Keratinocyte (primary cell): ENCODE results near the gene ERBB4. TPM values are rescaled to one million over a fixed set of nuclear protein-coding genes. Genes with fewer than 3 reads are reported as not detected.

Source experiments
- DNase-seq: peaks from one replicate; pipeline ENCODE4 v3.0.0-alpha.2; 2011; ENCODE audit warnings: low read depth, missing footprints, low spot score
- FAIRE-seq: peaks from 2 replicates; lab custom pipeline; 2011; peaks lifted over from hg19 to GRCh38; lab: Jason Lieb, UNC
- H2AFZ ChIP-seq: 2 replicates; pipeline ENCODE4 v1.6.0; 2012; ENCODE audit warnings: low read length, control low read depth, inconsistent platforms; ENCODE audit not compliant: control insufficient read depth
- H3K27ac ChIP-seq: 2 replicates; pipeline ENCODE4 v1.5.1; 2011; ENCODE audit warnings: low read length; ENCODE audit not compliant: control insufficient read depth, insufficient read depth
- H3K27me3 ChIP-seq: 3 replicates; pipeline ENCODE4 v1.6.0; 2011; ENCODE audit warnings: low read length; ENCODE audit not compliant: control insufficient read depth, insufficient read depth; ENCODE audit errors: extremely low read depth
- H3K36me3 ChIP-seq, 2 experiments: 2 replicates in 1 of 2; 3 replicates in 1 of 2; pipeline ENCODE4 v1.5.1; 2011; ENCODE audit warnings: low read length in 2 of 2, mild to moderate bottlenecking in 1 of 2; ENCODE audit not compliant: control insufficient read depth in 2 of 2, insufficient read depth in 2 of 2; ENCODE audit errors: extremely low read depth in 1 of 2
- H3K4me1 ChIP-seq: 3 replicates; pipeline ENCODE4 v1.5.1; 2011; ENCODE audit warnings: low read length; ENCODE audit not compliant: control insufficient read depth, insufficient read depth; ENCODE audit errors: extremely low read depth
- H3K4me2 ChIP-seq: 3 replicates; pipeline ENCODE4 v1.6.0; 2011; ENCODE audit warnings: low read depth, low read length; ENCODE audit not compliant: control insufficient read depth, insufficient read depth; ENCODE audit errors: extremely low read depth
- H3K4me3 ChIP-seq, 3 experiments: fragments of 200-600 bp in 1 of 3; sonication (generic) in 1 of 3; 2 replicates in 2 of 3; 3 replicates in 1 of 3; pipeline ENCODE4 v1.5.1; 2011 to 2016; ENCODE audit warnings: low read length in 3 of 3, mild to moderate bottlenecking in 3 of 3, control low read depth in 2 of 3, inconsistent platforms in 1 of 3, low read depth in 1 of 3, mixed read lengths in 1 of 3, mixed run types in 1 of 3, moderate library complexity in 1 of 3; ENCODE audit not compliant: control insufficient read depth in 2 of 3, insufficient read depth in 2 of 3; ENCODE audit errors: extremely low read depth in 1 of 3
- H3K79me2 ChIP-seq: 2 replicates; pipeline ENCODE4 v1.6.0; 2012; ENCODE audit warnings: low read length; ENCODE audit not compliant: control insufficient read depth, insufficient read depth
- H3K9ac ChIP-seq: 3 replicates; pipeline ENCODE4 v1.6.0; 2011; ENCODE audit warnings: low read length; ENCODE audit not compliant: control insufficient read depth, insufficient read depth; ENCODE audit errors: extremely low read depth
- H3K9me1 ChIP-seq: 3 replicates; pipeline ENCODE4 v1.6.0; 2011; ENCODE audit warnings: low read length; ENCODE audit not compliant: control insufficient read depth, insufficient read depth; ENCODE audit errors: extremely low read depth
- H3K9me3 ChIP-seq: 2 replicates; pipeline ENCODE4 v1.5.1; 2012; ENCODE audit warnings: low read depth, low read length; ENCODE audit not compliant: control insufficient read depth
- H4K20me1 ChIP-seq: 3 replicates; pipeline ENCODE4 v1.6.0; 2011; ENCODE audit warnings: low read length; ENCODE audit not compliant: control insufficient read depth, insufficient read depth; ENCODE audit errors: extremely low read depth
- CTCF ChIP-seq, 3 experiments: IDR thresholded peaks in 1 of 3; conservative IDR thresholded peaks in 1 of 3; optimal IDR thresholded peaks in 1 of 3; 2 replicates in 2 of 3; 3 replicates in 1 of 3; pipeline versions ENCODE3 to v1.5.1; 2011; ENCODE audit warnings: low read length in 3 of 3, mild to moderate bottlenecking in 3 of 3, moderate library complexity in 2 of 3, control low read depth in 1 of 3, inconsistent platforms in 1 of 3; ENCODE audit not compliant: insufficient read depth in 2 of 3; ENCODE audit errors: extremely low read depth in 1 of 3
- EZH2 ChIP-seq: IDR thresholded peaks from one replicate; pipeline ENCODE4 v1.6.1; 2012; ENCODE audit warnings: inconsistent platforms, mild to moderate bottlenecking, low read length, moderate library complexity
- dilution Hi-C: fragments of 300-500 bp; cut with MboI; formaldehyde crosslinking; loops from one replicate; pipeline ENCODE4 v1.7.0; 2020; ENCODE audit warnings: low sequenced_read_pairs; ENCODE audit not compliant: extremely low pct_ligation_motif_present
- polyA plus RNA-seq, 5 experiments: library from polyadenylated mRNA; depleted of rRNA in 3 of 5; stranded (reverse) in 3 of 5; stranded (forward) in 1 of 5; unstranded in 1 of 5; fragments of >200 nt; gene quantifications; 1 replicate in 1 of 5; 2 replicates in 3 of 5; 3 replicates in 1 of 5; pipeline versions ENCODE4 v1.2.1 to v1.2.3, GENCODE V29; 2011 to 2012; ENCODE audit warnings: missing spikeins in 2 of 5, low read depth in 1 of 5, low replicate concordance in 1 of 5

The ERBB4 gene
- polyA plus RNA-seq, 1 donor (not counting 4 experiments of a cell fraction or from before 2014, with no cell fraction given): 0.01 TPM

- H3K9me1 ChIP-seq: no peaks in the 10 kb centered on the region
- H3K4me2 ChIP-seq: no peak overlapping the region
- H3K27ac ChIP-seq: no peak overlapping the region
- H3K4me1 ChIP-seq: no peaks in the 10 kb centered on the region
- H3K4me3 ChIP-seq: no peak overlapping the region
- no peak overlapping the region for H3K9ac ChIP-seq
- dilution Hi-C loops: no loop called here
- no peak for TF ChIP-seq CTCF (optimal IDR thresholded peaks at IDR 0.05 in 1 of 3, IDR thresholded peaks at IDR 0.05 in 1 of 3, conservative IDR thresholded peaks at IDR 0.05 in 1 of 3; ENCODE audit: extremely low read depth in 1 of 3, insufficient read depth in 2 of 3, low read length in 3 of 3)
- DNase-seq (no peak), FAIRE-seq (no peak)
- H3K36me3 ChIP-seq: no peaks in the 10 kb centered on the region
- no peaks in the 10 kb centered on the region for H3K79me2 ChIP-seq
- H2AFZ ChIP-seq: no peak overlapping the region
- H4K20me1 ChIP-seq: no peaks in the 10 kb centered on the region
- no peaks in the 10 kb centered on the region for H3K27me3 ChIP-seq
- H3K9me3 ChIP-seq: no peaks in the 10 kb centered on the region
Observed at GRCh38 chr2:212318636-212319035, 220.0 kb downstream of the ERBB4 start.

- Histone ChIP-seq H3K9me1 (no peaks in the 10 kb centered on the region), H3K27ac (no peak overlapping the region)
- dilution Hi-C loops: no loop called here
Observed at GRCh38 chr2:212314680-212315079, 223.9 kb downstream of the ERBB4 start.

More at GRCh38 chr2:212314680-212315079, 223.9 kb downstream of the ERBB4 start:
- no peaks in the 10 kb centered on the region for H3K36me3 ChIP-seq
- no peaks in the 10 kb centered on the region for H3K27me3 ChIP-seq
- FAIRE-seq (no peak), DNase-seq (no peak)
- H3K4me2 ChIP-seq: no peak overlapping the region
- no peak overlapping the region for H3K4me3 ChIP-seq
- H3K79me2 ChIP-seq: no peaks in the 10 kb centered on the region
- H2AFZ ChIP-seq: no peak overlapping the region
- H3K9me3 ChIP-seq: no peaks in the 10 kb centered on the region
- no peak overlapping the region for H3K9ac ChIP-seq
- no peaks in the 10 kb centered on the region for H4K20me1 ChIP-seq
- TF ChIP-seq EZH2: no peak
- no peak for TF ChIP-seq CTCF (optimal IDR thresholded peaks at IDR 0.05 in 1 of 3, IDR thresholded peaks at IDR 0.05 in 1 of 3, conservative IDR thresholded peaks at IDR 0.05 in 1 of 3; ENCODE audit: extremely low read depth in 1 of 3, insufficient read depth in 2 of 3, low read length in 3 of 3)
- H3K4me1 ChIP-seq: no peaks in the 10 kb centered on the region
